Effector CD4-positive, alpha-beta T cell (primary cell): ENCODE data around the gene MCC.

Source experiments
- DNase-seq: peaks from one replicate; pipeline ENCODE4 v3.0.0-alpha.2; 2020
- total RNA-seq: gene quantifications from one replicate; lab custom pipeline; 2026; lab: John Stamatoyannopoulos, UW

MCC gene
- total RNA-seq: 6.0 reads per million, percentile 23 among the genes with 10 or more reads in this experiment

GRCh38 chr5:113487781-113488644, at the start of gene MCC:
MCC (minus strand) TSS chr5:113488453.
- no peak for DNase-seq

DNA sequence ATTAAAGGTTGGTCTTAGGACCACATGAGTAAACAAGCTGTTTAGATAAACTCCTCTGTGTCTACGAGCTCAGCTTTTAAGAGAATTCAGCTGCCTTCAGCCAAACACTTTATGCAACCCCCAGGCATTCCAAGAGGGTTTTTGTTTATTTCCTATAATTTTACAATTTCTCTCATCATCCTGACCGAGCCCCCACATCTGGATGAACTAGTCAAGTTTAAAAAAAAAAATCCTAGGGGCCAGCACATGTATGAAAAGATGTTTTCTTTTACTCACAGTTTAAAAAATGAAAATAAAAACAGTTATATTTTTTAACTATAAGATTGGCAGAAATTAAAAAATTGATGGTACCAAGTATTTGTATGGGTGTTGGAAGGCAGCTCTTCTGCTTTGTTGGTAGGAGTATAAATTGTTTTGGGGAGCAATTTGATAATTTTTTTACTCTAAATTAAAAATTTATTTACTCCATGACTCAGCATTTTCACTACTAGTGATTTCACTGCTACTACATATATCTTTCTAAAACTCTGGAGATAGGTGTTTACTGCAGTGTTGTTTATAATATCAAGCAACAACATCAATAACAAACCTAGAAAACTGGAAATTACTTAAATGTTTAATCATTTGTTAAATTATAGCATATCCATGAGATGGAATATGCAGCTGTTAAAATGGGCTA, 43.4 kb upstream of the MCC start:
- no peak for DNase-seq

DNA sequence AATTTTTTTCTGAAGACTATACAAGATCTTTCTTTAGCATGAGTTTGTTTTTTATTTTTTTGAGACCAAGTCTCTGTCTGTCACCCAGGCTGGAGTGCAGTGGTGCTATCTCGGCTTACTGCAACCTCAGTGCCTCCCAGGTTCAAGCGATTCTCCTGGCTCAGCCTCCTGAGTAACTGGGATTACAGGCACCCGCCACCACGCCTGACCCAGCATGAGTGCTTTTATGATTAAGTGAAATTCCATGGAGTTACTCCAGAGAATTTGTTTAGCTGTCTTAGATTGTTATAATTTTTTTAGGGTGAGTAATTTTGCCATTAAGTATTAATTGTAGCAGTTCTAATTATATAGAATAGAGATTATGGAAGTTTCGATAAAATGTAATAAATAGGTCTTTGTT, 39.5 kb upstream of the MCC start:
- no peak for DNase-seq

DNA sequence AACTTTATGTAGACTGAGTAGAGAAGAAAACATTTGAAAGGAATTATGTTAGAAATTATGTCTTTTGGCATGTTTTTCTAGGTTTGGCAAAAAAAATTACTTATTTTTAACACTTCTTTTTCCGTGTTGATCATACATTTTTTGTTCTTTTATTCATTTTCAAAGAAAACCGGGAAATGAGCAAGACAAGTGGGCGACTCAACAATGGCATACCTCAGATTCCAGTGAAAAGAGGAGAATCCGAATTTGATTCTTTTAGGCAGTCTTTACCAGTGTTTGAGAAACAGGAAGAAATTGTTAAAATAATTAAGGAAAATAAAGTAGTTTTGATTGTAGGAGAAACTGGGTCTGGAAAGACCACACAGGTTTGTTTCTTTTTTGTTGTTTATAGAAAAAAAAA, 38.2 kb upstream of the MCC start:
- DNase-seq: no peak

DNA sequence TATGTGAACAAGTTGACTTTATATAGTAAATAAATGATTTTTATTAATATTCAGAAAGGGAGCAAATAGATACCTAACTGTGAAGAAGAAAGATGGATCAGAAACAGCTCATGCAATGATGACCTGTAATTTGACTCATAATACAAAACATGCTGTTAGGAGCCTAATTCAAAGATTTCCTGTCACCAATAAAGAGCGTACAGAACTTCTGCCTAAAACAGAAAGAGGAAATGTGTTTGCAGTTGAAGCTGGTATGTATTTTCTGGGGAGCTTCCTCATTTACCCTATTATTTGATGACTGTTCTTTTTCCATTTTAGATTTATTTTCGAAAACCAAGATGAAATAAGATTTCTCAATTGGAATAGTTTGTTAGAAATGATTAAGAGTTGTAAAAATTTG, 36.7 kb upstream of the MCC start:
- no peak for DNase-seq

GRCh38 chr5:113523168-113523567, 34.9 kb upstream of the MCC start:
- DNase-seq: no peak

DNA sequence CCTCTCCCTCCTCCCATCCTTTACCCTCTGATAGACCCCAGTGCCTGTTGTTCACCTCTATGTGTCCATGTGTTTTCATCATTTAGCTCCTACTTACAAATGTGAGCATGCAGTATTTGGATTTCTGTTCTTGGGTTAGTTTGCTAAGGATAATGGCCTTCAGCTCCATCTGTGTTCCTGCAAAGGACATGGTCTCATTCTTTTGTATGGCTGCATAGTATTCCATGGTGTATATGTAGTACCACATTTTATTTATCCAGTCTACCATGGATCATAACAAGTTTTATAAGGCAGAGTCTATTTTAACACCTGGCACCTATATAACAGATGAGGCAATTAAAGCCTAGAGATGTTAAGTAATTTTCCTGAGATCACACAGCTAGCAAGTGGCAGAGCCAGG, 32.6 kb upstream of the MCC start:
- no peak for DNase-seq

DNA sequence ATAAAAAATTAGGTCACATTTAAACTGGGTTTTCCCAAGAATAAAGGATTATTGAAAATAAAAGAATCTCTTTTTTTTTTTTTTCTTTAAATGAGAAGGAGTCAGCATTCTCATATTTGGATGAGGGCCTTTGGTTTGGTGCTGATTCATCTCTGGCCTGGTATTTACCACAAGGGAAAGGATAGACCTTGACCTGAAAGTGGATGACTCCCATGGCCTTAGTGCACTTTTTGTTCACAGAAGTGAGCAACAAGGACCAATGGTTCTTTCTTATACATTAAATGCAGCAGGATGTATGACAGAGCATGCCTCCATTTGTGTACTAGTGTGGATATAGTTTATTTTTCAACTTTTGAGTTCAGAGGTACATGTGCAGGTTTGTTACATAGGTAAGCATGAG, 32.2 kb upstream of the MCC start:
- no peak for DNase-seq

DNA sequence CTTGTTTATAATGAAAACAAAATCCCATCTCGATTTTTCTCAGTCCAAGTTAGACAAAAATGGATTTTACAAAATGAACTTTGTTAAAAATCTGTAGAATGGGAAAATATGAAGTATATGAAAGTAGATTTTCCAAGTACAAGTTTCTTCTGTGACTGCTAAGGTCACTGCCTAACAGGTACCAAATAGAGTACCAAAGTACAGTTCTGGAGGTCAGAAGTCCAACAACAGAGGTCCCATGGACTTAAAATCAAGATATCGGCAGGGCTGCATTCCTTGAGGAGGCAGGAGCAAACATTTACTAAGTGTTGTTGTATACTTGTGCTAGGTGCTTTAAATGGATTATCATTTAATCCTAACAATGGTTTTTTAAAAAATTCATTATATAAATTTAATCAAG, 31.2 kb upstream of the MCC start:
- no peak for DNase-seq

- no peak for DNase-seq
Observed at GRCh38 chr5:113518884-113519283, 30.6 kb upstream of the MCC start.

GRCh38 chr5:113514289-113514635, 26.0 kb upstream of the MCC start:
- no peak for DNase-seq

DNA sequence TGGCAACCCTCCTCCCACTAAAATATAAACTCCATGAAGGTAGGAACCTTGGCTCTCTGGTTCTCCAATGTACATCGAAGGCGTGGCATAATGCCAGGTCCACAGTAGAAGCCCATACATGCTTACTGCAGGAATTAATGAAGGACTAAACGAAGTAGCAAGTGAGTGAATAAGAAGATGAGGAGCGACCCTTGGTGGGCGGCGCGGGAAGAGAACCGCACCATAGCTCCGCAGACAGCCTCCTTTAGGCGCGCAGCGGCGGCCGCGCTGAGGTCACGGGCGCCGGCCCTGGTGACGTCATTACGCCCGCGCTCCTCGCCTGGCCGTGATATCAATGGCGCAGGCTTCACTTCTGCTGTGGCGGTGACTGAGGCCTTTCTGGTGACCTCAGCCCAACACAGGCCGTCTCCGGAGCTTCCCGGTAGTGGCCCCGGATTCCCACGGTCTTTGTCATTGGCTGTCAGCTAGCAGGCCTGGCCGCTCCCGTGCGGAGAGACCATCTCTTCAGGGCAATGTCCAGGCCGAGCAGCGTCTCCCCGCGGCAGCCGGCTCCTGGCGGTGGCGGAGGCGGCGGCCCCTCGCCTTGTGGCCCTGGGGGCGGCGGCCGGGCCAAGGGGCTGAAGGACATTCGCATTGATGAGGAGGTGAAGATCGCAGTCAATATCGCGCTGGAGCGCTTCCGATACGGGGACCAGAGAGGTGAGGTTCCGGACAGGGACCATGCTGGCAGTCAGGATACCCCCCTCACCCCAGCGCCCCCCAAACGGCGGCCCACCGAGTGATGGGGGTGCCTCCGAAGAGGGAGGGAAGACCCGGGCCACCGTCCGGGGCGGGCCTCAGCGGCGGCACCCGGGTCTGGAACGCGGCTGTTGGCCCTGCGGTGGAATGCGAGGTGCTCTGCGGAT, 25.4 kb upstream of the MCC start, which contains the start of gene YTHDC2:
YTHDC2 (plus strand) TSS at position 311 of the 905 bp plus-strand sequence; CDS start at position 513, 202 bp downstream.
- DNase-seq: peak; percentile 82

GRCh38 chr5:113512341-113512740, 24.1 kb upstream of the MCC start:
- DNase-seq: no peak

DNA sequence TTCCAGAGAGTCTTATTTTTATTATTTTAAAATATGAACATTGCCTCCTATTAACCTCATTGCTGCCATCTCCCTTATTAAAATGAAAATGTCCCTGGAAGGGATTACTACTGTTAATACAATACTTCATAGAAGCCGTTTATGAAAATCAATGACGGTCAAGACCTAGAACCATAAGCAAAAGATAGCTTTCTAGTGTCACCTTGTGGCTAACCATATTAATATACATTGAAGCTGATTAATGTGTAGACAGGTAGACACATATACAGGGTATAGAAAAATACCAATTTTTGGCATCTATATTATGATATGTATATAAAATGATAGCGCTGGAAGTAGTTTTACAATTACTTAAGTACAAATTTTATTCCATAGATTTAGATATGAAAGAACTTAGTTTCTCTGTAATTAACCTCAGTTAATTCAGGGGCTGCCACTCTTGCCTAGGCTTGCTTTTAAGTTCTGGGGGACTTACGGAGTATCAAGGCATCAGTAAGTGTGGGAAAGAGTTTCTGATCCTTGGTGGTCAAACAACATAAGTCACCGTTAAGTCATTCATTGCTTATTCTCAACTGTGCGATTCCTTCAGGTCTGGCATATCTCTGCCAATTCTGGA, 22.7 kb upstream of the MCC start:
- DNase-seq: no peak

GRCh38 chr5:113508756-113509155, 20.5 kb upstream of the MCC start:
- DNase-seq: no peak

DNA sequence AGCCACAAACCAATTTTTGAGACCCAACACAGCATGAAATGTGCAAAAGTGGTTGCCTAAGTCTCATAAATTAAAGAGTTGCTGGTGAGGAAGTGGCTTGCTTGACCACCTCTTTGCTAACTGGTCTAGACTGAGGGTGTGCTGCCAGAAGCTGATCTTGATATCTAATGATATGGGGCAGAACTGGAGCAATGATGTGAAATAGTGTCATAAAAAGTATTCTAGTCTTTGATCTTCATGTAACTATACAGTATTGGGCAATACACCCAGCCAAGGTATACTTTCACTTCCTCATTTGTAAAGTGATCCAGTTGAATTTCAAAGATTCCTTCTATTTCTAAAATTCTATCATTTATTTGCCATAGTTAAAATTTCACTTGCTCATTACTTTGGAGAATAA, 19.3 kb upstream of the MCC start:
- no peak for DNase-seq

DNA sequence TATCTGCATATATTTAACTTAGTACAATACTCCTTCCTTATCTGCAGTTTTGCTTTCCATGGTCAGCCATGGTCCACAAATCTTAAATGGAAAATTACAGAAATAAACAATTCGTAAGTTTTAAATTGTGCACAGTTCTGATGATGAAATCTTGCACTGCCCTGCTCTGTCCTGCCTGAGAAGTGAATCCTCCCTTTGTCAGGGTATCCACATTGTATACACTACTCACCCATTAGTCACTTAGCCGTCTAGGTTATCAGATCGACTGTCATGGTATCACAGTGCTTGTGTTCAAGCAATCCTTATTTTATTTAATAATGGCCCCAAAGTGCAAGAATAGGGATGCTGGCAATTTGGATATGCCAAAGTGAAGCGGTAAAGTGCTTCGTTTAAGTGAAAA, 16.9 kb upstream of the MCC start:
- DNase-seq: no peak

GRCh38 chr5:113503146-113503545, 14.9 kb upstream of the MCC start:
- DNase-seq: no peak

DNA sequence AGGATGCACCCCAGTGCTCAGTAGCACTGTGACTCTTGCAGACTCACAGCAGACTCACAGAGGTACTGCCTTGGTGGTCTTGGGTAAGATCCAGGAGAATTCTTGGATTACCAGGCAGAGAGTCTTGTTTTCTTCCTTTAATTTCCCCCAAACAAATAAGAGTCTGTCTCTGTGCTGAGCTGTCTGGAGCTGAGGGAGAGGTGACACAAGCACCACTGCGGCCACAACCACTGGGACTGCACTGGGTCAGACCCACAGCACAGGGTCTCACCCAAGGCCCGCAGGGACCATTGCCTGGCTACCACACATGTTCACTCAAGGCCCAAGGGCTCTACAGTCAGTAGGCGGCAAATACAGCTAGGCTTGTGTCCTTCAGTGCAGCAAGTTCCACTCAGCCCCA, 13.8 kb upstream of the MCC start:
- DNase-seq: no peak

DNA sequence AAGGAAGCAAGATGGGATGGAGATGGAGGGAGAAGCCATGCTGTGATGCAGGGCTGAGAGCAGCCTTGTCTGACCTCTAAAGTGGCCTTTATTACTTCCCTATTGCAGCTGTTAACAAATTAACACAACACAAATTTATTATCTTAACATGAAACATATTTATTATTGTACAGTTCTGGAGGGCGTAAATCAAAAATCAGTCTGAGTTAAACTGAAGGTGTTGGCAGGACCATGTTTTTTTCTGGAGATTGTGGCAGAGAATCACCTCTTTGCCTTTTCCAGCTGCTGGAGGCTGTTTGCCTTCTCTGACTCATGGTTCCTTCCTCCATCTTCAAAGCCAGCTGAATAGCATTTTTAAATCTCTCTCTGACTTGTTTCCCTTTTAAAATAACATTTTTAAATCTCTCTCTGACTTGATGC, 7.2 kb upstream of the MCC start:
- no peak for DNase-seq

GRCh38 chr5:113493446-113493845, 5.2 kb upstream of the MCC start:
- DNase-seq: no peak

DNA sequence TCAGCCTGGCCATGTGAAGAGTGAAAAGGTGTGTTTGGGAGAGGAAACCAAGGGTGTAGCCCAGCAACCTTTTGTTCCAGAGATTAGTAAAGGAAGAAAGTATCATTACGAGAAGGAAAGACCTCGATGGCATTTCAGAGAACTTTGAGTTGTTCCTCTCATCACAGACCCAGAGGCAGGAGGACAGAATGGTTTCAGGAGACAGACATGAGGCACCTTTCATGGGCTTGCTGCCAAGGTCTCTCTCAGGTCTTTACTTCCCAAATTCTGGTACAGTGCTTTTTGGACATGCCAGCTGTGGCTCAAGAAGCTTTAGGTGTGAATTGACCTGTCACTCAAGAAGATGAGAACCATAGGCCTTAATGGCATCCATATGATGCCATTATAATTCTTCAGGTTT, 2.8 kb upstream of the MCC start:
- DNase-seq: no peak

GRCh38 chr5:113490317-113490716, 2.1 kb upstream of the MCC start:
- DNase-seq: no peak
